Nucleus accumbens (tissue), 56 donors: ENCODE results near the gene TGM3.

Source experiments
- DNase-seq, 56 donors: peaks; one replicate each; lab custom pipeline; 2025; lab: John Stamatoyannopoulos, UW

Gene TGM3

DNA sequence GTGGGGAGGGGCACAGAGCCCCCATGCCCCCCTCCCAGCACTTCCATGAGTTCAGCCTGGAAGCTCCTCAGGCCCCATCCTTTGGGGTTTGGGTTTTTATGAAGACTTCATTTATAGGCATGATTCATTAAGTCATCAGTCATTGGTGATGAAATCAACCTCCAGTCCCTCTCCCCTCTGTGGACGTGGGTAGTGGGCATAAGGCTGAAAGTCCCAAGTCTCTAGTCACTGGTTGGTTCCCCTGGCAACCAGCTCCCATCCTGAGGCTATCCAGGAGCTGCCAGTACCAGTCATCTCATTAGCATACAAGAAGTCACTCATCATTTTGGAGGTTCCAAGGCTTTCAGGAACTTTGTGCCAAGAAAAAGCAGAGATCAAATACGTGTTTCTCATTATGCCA lies 9.2 kb downstream of the TGM3 start:
- no peak for DNase-seq

DNA sequence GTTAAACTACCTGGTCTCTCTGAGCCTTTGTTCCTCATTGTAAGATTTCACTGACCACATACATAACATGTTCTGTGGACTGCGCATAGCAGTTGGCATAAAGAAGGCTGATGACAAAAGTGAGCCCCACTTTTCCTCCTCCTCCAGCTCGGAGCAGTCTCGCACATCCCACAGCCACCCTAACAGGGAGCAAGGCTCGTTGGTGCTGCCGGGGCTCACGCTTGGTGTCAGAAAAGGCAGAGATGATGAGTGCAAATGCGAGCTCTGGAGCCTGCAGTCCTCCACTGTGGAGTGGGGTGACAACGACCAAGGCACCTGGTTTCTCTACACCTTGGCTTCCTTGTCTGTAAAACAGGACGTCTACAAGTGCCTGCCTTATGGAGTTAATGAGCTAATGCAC lies 9.7 kb downstream of the TGM3 start:
- no peak for DNase-seq

DNA sequence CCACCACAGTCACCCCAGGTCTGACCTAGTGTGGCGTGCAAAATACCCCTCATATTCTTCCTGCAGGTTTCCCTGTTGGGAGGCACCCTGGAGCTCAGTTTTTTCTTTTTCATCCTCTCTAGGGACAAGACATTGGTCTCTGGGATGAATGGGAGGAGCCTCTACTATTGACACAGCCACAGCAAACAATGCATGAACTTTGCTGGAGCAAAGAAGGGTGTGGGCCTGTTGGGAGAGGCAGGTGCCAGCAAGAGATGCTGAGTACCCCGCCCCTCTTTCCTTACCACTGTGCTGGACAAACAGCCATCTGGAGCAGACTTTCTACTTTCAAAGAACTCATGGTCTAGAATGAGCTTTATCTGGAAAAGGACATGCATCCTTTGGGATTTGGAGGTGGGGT lies 10.1 kb downstream of the TGM3 start:
- DNase-seq: no peak

- no peak for DNase-seq
These were observed 11.3 kb downstream of the TGM3 start for GRCh38 chr20:2307136-2307535.

- DNase-seq: no peak
These were observed 15.5 kb downstream of the TGM3 start for GRCh38 chr20:2311329-2311728.

DNA sequence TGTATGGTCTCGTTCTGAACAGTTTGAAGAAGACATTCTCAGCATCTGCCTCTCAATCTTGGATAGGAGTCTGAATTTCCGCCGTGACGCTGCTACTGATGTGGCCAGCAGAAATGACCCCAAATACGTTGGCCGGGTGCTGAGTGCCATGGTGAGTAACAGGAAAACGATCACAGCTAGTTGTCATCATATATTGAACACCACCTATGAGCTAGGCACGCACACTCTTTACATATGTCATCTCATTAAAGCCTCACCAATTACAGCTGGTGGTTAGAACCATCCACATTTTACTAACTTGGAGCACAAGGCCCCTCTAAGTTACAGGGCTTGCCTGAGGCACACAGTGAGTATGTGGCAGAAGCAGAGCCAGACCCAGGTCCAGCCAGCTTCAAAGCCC lies 17.1 kb downstream of the TGM3 start:
- DNase-seq: no peak

GRCh38 chr20:2313316-2313715 lies 17.5 kb downstream of the TGM3 start:
- no peak for DNase-seq

DNA sequence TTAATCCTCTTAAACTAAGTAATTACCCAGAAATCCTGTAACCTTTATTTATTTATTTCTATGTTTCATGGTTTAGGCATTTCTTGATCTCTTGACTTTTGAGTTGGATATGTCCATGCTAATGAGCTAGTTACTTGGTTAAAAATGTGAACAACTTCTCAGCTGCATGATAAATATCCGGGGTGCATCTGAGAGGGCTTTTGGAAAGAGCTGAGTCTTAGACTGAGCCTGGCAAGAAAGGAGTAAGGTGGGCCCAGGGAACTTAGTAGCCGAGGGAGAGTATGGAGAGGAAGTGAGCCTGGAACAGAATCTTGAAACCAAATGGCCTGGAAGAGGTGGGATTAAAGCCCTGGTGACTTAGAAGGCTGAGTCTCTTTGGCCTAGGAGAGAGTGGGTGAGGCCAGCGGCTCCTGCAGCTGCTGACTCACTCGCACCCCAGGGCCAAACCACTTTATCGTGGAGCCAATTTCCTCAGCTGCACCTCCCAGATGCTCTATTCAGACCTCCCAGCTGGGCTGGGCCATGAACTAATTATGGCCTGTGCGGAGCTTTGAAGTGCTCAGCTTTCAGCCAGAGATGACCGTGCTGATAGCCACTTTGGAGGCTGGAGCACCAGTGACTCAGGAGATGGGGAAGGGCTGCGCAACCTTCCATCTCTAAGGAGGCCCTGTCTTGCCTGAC lies 19.1 kb downstream of the TGM3 start:
- no peak for DNase-seq

DNA sequence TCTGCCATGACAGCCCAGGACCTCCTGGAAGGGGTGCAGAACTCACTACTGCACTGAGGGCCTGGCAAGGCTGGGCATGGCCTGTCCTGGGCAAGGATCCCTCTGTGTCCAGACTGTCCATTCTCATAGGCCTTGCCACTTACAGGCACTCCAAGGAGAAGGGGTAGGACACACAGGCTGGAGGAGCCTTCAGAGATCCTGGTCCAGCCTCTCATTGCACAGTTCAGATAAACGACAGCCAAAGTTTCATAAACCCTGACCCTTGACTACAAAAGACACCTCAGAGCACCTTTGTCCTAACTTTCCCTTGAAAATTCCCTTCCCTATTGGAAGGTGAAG lies 19.6 kb downstream of the TGM3 start:
- DNase-seq: no peak

- DNase-seq: no peak
These were observed 21.2 kb downstream of the TGM3 start for GRCh38 chr20:2316847-2317495.

GRCh38 chr20:2320813-2321658 lies 25.2 kb downstream of the TGM3 start:
- DNase-seq: no peak

GRCh38 chr20:2323051-2323450 lies 27.2 kb downstream of the TGM3 start:
- no peak for DNase-seq

DNA sequence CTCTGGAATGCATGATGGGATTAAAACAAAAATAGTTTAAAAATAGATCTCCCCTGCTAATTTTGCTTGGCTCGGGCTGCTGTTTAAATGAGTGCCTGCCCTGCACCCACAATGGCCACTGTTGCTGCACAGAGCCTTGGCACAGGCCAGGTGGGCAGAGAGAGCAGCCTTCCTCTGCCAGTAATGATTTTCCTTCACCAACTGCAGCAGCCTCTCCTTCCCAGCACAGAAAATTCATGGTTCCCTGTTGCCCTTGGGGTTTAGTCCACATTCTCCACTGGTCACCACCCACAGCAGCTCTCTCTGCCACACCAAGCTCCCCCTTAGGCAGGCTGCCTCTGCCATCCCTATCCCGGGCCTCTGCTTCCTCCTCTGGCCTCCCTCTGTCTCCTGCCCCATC lies 30.2 kb downstream of the TGM3 start:
- DNase-seq: no peak

- DNase-seq: no peak
These were observed 32.1 kb downstream of the TGM3 start for GRCh38 chr20:2327620-2328555.

DNA sequence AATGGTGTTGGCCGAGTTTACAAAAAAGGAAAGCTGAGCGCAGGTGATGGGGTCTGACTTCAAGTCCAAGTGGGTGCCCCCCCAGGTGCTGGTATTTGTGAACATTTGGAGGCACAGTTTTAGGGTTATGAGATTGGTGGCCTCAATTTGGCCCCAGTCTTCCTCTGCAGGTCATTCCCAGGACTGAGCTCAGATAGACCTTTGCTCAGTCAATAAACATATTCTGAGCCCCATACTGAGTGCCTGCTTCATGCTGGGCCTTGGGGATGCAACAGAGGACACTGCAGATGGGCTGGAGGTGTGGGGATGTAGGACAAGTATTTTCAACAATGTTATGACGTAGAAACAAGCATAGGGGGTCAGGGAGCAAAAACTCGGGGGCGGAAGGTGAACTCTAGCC lies 33.5 kb downstream of the TGM3 start:
- DNase-seq: no peak

GRCh38 chr20:2330090-2330695 lies 34.4 kb downstream of the TGM3 start:
- no peak for DNase-seq

DNA sequence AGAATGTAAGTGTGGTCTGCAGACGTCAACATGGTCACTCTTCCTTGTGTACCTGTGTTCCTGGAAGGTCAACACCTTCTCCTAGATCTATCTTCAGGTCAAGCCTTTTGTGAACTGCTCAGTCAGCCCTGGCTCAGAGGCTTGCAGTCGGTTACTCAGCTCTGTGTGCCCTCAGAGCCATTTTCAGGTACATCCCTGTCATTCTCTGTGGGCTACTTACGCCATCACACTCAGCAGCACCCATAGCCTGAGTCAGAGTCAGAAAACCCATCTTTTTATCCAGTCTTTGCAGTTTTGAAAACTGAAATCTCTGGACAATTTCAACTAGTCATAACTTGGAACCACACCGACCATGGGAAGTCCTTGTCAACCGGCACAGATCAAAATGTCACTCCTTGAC lies 35.3 kb downstream of the TGM3 start:
- no peak for DNase-seq

GRCh38 chr20:2331901-2332565 lies 36.2 kb downstream of the TGM3 start:
- no peak for DNase-seq

DNA sequence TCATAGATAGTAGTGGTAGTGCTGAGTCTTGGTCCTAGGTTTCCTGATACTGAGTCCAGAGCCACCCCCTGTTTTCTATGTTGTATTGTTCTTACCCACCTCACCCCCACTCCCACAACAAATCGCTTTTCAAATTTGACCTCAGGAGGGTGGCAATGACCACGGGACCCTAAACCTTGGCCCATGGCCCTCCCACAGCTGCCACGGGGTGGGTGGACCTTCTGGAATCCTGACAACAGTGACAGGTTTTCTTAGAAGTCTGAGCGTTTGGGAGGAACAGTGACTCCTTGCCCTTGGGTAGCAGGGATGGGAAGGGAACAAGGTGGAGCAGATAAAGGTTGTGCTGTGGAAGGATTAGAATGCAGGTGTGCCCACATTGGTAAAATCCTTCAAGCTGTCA lies 36.9 kb downstream of the TGM3 start:
- DNase-seq: no peak

DNA sequence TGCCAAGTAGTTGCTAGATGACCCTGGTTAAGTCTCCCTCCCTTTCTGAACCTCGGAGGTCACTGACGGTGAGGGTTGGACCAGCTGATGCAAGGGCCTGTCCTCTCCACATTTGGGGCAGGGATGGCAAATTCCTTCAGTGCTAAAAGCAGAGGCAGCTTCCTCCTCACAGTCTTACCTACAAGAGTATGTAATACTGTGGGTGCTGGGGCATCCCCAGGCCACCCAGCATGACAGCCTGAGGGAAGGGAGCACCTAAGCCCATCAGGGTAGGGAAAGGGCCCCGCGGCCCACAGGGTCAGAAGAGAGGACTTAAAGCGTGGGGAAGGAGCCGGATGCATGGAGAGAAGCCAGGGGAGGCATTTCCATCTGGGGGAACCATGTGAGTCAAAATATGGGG lies 38.0 kb downstream of the TGM3 start:
- DNase-seq: no peak
